GM21723 (cell line): ENCODE data around the gene ZNF585A.

Experiments used
- ATAC-seq: cut with Tn5 transposase; IDR thresholded peaks from one replicate; pipeline ENCODE4 v1.9.1; 2021; ENCODE audit warnings: mild to moderate bottlenecking, moderate library complexity; ENCODE audit not compliant: unreplicated experiment

Gene ZNF585A

GRCh38 chr19:37095859-37096258 lies 76.6 kb downstream of the ZNF585A start:
- ATAC-seq, result no peak
